Measurements from ENCODE around the gene FUBP1.
"Not testable (repeated sequence)": the region's sequence is repeated elsewhere in the genome, so short reads cannot be mapped to it uniquely, and the experiment has no call there.

FUBP1 gene

GRCh38 chr1:77942400-77943140 lies 36.3 kb downstream of the FUBP1 start:
- DNase-seq = no peak

GRCh38 chr1:77940921-77941570 lies 37.8 kb downstream of the FUBP1 start:
- DNase-seq = no peak

- DNase-seq = no peak
These were observed 40.2 kb downstream of the FUBP1 start for GRCh38 chr1:77938651-77939050.

GRCh38 chr1:77929806-77930205 lies 49.1 kb downstream of the FUBP1 start:
- no peak for DNase-seq

GRCh38 chr1:77927414-77927813 lies 51.5 kb downstream of the FUBP1 start:
- no peak for DNase-seq

- DNase-seq = no peak
These were observed 52.1 kb downstream of the FUBP1 start for GRCh38 chr1:77926561-77927357.

GRCh38 chr1:77925956-77926355 lies 52.9 kb downstream of the FUBP1 start:
- DNase-seq = no peak

GRCh38 chr1:77925518-77925917 lies 53.4 kb downstream of the FUBP1 start:
- DNase-seq = no peak

- not testable (repeated sequence) for DNase-seq
These were observed 60.0 kb downstream of the FUBP1 start for GRCh38 chr1:77918918-77919317.

GRCh38 chr1:77910116-77910515 lies 68.8 kb downstream of the FUBP1 start:
- no peak for DNase-seq

- no peak for DNase-seq
These were observed 72.2 kb downstream of the FUBP1 start for GRCh38 chr1:77906624-77907023.

GRCh38 chr1:77906019-77906545 lies 72.8 kb downstream of the FUBP1 start:
- DNase-seq = no peak

- DNase-seq = no peak
These were observed 73.3 kb downstream of the FUBP1 start for GRCh38 chr1:77905603-77906002.

GRCh38 chr1:77900687-77901293 lies 78.1 kb downstream of the FUBP1 start:
- no peak for DNase-seq

- no peak for DNase-seq
These were observed 79.1 kb downstream of the FUBP1 start for GRCh38 chr1:77899647-77900320.

Measured in NCI-H1048 (cell line).